Suppressor macrophage treated with lipopolysaccharide for 1 hour (primary cell): ENCODE measurements around the gene YTHDC1.
"Not testable (repeated sequence)": the region's sequence is repeated elsewhere in the genome, so short reads cannot be mapped to it uniquely, and the experiment has no call there.

ENCODE experiments used
- DNase-seq, 3 donors: peaks; one replicate each; pipeline ENCODE4 v3.0.0-alpha.2; 2020 to 2022

YTHDC1 gene

DNA sequence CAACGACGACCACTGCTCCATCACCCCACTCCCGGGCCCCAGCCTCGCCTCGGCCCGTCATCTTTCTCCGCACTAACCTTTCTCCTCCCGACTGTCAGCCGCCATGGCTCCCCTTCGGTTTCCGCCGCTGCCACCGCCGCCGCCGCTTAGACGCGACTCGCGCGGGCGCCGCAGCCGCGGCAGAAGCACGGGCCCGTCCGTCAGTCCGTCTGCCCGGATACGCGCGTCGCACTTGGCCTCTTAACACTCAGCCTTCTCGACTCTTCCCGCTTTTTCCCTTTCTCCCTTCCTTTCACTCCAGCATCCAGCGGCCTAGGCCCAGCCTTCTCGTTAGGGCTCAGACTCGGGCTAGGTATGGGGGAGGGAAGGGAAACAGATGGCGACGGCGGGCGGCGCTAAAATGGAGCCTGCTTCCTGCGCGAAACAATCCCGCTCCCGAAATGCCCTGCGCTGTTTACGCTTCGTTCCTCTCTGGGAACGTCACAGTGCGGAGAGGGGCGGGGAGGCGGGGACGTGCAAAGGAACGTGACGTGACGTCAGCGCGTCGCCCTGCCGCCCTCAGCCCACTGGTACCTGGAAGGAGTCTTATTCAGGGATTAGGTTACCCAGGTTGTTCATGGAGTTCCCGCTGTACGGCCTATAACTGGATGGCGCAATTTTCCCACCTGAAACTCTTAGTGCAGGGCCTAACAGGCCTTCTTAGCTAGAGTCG lies at the start of gene YTHDC1:
YTHDC1 (minus strand) TSS at position 442 of the 712 bp plus-strand sequence; CDS start at position 105, 337 bp downstream.
- DNase-seq = peak; percentile 95 to 97 (median 96)

DNA sequence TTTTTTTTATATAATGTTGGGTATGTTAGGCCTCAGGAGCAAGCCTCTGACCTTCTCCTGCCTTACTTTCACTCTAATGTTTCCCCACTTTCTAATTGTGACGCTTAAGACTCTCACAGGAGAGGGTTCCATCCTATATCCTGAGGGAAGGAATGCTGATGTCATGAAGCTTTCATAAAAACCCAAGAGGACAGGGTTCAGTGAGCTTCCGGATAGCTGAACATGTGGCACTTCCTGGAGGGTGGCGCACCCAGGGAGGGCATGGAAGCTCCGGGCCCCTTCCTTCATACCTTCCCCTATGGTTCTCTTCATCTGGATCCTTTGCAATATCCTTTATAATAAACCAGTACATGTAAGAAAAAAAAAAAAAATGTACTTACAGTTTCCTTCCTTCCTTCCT lies 49.4 kb upstream of the YTHDC1 start:
- DNase-seq = no peak

DNA sequence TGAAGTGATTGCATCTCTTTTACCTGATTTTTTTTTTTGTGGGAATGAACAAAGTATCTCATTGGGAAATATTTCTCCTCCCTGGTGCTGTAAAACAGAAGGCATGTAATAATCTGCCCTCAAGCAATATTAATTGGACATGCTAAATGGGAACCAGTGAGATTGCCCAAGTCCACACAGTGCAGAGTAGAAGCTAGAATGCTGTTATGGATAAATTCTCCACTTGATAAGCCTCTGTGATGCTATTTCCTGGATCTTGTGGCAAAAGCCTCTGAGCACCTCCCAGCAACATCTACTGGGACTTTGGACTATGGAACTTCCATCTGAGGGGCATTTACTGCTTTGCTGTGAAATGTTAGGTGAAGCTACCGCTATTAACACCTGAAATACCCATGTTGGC lies 46.9 kb upstream of the YTHDC1 start:
- no peak for DNase-seq

DNA sequence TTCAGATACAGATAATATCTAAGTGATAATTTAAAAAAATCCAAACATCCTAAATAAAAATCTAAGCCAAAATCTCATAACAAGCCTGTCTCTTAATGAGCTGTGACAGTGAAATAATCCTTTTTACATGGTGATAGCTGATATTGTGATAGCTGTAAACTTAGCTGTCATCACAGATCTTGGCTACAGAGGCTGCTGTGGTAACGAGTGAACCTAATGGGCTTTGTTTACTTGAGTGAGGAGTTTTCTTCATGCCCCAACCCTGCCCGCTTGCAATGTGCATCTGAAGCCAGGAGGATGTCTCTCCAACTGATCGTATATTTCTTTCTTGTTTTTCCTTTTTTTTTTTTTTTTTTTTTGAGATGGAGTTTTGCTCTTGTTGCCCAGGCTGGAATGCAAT lies 41.5 kb upstream of the YTHDC1 start:
- no peak for DNase-seq

DNA sequence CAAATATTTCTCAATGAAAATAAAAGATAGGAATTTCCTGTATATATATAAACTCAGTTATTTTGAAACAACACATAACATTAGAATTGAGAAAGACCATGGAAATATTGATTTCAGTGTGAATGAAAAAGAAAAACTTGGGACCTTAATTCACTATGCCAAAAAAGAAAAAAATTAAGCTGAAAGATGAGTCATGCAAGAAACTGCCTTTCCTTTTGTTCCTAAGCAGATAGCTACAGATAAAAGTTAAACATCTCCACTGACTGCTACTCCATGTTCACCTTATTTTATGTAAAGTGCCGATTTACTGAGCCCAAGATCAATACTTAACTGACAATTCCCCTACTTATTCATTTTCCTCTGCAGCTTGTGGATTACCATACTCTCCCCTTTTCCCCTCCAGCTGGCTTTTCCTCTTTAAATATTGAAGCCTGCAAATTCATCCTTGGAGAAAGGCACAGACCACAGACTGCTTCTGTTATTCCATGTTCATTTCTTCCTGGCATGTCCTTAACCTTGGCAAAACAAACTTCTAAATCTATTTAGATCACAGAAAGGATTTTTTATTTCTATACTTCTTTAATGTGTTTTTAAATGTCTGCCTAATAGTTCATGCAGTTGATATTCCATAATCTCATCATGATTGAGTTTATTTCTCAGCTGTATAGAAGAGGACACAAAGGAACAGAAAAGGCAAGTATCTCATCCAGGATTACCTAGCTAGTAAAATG lies 40.5 kb upstream of the YTHDC1 start:
- DNase-seq = no peak

DNA sequence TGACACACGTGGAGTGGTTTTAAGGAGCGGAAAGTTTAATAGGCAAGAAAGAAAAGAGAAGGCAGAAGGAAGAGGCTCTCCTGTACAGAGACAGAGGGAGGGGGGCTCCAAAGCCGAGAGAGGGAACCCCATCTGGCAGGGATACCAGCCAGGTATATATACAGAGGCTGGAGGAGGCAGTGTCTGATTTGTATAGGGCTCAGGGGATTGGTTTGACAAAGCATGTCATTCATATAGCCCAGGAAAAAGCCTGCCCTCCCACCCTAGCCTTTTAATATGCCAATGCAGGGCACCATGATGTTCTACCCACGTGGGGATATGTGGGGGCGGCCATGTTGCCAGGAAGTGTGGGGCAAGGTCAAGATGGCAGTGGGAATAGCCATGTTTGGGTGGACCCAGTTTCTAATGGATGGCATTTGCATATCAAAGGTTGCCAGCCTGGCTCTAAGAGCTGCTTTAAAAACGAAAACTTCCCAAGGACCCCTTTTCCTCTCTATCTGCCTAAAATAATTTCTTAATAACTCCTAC lies 39.6 kb upstream of the YTHDC1 start:
- not testable (repeated sequence) for DNase-seq

DNA sequence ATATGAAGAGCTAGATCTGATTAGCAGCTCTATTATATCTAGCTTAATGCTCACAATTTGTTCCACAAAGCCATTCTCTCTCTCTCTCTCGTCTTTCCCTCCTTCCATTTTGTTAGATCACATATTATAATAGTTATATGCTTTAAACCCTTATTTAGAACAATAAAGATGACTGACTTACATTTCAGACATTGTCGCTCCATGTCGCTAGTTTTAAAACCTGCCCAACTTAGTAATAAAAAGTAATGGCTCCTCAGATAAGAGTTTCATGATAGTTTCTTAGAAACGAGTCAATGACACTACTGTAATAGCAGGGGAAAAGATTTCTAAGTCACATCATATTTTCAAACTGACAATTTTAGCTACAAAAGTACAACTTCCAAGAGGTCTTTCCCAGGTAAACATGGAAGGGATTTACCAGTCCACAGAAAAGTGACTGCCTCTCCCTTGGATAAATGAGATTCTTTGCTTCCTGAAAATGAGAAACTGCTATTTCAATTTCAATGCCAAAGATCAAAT lies 38.5 kb upstream of the YTHDC1 start:
- no peak for DNase-seq

DNA sequence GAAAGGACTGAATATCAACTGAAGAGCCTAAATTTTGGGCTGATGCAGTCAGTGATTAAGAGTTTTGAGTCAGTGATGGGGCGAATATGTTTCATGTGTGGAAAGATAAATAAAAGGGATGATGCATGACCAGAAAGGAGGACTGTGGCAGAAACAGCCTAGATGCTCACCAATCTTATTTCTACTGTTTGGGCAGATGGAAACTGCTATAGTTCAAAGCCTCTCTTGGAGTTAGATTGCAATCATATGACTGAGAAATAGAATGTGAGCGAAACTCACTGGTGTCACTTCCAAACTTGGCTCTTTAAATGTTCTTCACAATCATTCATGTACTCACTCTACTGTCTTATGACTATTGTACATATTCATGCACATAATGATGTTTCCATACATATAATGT lies 35.4 kb upstream of the YTHDC1 start:
- DNase-seq = no peak

DNA sequence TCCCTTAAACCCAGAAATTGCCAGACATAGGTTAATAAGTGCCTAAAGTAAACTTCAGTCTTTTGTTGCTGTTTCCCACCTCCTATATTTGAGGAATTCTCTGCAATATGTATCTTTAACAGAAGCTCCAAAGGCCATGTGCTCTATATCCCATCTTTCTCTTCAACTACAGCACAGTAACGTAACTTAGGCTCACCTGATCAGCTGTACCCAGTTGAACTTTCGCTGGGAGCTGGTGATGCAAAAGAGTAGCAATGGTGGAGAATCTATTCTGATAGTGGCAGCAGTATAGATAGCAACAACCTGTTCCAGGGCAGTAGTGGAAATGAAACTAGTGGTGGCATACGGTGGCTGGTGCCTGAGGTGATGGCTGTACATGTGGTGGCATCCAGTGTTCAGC lies 33.2 kb upstream of the YTHDC1 start:
- no peak for DNase-seq

DNA sequence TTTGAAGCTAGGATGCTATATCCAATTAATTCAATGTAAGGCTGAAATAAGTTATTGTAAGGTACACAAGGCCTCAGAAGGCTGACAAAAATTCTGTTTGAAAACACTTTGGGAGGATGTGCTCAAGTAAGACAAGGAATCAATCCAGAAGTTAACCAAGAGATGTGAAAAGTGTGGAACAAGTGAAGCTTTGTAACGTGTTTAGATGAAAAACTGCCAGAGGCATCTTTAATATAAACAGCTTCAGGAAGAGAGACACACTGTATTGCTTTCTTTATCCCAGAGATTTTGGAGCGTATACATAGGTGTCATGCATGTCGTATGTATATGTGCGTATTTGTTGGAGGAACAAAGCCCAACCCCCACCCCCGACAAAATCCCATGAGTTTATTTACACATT lies 28.3 kb upstream of the YTHDC1 start:
- DNase-seq = no peak

DNA sequence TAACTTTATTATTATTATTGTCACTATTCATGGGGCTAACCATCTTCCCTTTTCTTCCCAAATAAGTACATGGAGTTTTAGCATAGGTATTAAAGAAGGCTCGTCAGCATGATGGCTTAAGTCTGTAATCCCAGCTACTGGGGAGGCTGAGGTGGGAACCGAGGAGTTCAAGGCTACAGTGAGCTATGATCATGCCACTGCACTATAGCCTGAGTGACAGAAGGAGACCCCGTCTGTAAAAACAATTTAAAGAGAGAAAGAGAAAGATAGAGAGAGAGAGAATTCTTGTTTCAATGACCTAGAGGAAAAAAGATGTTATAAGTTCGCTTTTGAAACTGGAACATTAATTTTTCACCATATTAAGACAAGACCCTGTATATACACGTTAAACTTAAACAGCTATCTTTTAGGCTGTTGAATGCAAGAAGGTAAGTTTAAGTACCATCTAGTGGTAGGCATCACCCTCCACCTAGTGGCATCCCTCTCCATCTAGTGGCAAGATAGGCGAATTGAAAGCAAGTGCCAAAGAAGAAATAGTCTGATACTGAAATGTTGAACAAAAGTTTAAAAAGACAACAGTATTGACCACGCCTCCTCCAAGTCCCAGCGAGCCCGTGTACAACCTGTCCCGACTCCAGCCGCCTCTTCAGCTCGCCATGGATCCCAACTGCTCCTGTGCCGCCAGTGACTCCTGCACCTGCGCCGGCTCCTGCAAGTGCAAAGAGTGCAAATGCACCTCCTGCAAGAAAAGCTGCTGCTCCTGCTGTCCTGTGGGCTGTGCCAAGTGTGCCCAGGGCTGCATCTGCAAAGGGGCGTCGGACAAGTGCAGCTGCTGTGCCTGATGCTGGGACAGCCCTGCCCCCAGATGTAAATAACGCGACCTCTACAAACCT lies 26.0 kb upstream of the YTHDC1 start:
- DNase-seq = peak; percentile 63 to 69 (median 67)

DNA sequence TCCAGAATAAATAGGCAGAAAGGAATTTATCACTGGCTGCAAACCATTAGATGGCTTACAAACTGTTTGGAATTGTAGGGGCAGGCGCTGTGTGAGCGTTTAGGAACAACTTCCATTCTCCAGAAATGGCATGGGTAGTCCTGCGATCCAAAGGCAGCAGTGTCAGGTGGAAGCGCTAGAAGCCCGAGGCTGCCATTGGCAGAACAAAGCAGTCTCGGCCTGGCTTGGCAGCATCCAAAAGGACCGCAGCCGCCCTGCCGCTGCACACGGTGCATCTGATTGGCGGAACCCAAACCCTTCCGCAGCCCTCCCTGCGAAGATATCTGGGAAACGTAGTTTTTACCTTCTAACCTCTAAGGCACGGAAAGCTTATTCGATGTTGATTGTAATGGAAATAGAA lies 23.6 kb upstream of the YTHDC1 start:
- peak; percentile 39 to 42 (median 41) for DNase-seq

DNA sequence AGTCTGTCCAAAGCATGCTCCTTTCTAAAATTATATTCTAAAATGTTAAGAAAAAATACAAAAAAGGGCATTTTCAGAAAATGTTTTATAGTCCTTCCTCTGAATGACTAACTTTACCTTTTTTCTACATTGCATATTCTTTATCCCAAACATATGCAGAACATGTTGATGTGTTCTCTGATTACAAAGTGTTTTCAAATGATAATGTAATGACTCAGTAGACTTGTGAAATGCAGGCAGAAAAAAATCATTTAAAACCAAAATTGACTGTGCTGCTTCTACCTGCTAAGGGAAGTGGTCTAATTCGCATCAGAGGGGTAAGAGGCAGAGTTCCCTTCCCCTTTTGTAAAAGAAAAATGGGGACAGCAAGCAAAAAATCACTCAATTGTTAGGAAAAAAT lies 22.7 kb upstream of the YTHDC1 start:
- DNase-seq = no peak

DNA sequence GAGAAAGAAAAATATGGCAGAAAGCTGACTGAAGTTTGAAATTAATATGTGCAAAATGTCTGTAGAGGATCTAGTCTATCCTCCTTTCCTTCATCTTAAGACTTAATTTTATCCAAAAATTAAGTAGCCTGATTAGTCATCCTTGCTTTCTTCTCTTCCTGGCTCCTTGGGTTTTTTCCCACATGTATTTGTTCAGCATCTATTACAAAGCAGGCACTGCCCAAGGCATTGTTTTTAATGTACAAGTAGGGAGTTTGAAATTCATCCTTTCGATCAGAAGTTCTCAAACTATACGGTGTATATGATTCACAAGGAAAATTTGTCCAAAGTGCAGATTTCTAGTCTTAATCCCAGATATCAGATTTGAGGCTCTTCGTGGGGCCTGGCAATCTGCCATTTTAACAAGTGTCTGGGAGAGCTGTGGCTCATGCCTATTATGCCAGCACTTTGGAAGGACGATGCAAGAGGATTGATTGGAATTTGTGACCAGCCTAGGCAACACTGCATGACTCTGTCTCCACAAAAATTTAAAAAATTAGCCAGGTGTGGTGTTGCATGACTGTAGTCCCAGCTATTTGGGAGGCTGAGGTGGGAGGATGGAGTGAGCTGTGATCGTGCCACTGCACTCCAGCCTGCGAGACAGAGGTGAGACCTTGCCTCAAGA lies 19.4 kb upstream of the YTHDC1 start:
- no peak for DNase-seq

DNA sequence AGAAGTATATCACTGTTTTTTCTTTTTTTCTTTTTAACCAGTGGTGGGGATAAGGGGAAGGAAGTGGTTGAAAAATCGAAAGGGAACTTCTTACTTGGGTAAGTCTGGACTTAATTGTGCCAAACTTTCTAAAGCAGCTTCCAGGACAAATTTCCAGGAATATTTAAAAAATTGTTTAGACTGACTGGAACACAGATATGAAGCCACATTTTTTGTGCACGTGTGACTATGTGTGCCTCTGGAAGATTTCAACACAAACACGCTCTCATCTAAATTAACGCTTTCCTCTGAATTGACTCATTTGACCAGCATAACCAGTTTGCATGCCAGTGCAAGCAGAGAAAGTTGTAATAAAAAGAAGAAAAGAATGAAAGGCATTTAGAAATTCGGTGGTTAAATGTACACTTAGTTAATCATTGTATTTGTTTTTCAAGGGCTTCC lies 18.8 kb upstream of the YTHDC1 start:
- DNase-seq = peak; percentile 30 to 59 (median 51)

DNA sequence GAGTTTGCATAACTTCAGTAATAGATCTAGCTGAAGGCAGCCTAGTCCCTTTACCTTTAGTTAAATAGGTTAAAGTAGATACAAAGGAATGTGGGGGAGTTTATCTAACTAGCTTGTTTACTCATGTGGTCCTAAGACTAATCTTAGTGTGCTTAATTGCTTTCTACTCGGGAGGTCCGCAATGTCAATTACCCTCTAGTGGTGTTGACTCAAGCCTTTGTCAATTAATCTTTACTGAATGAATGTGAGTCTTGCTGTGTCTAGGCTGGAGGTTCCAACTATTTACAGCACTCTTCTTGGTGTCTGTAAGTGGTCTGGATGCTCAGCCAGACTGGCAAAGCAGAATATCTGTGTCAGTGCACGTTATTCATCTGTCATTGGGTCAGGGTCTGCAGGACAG lies 17.9 kb upstream of the YTHDC1 start:
- no peak for DNase-seq

DNA sequence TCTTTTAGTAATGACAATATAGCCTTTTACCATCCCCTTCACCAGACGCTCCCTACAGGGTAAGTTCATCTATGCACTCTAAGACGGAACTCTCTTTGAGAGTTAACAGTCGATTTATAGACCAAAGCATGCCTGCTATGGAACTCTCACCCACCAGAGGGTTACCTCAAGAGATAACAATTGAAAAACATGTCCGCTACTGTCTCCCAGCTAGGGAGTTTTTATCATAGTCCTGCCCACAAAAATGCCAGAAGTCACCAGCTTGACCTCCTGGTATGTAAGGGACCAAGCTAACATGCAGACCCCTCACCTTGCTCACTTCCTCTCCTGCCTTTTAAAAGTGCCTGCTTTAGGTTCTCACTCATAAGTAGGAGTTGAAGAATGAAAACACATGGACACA lies 16.7 kb upstream of the YTHDC1 start:
- DNase-seq = no peak

DNA sequence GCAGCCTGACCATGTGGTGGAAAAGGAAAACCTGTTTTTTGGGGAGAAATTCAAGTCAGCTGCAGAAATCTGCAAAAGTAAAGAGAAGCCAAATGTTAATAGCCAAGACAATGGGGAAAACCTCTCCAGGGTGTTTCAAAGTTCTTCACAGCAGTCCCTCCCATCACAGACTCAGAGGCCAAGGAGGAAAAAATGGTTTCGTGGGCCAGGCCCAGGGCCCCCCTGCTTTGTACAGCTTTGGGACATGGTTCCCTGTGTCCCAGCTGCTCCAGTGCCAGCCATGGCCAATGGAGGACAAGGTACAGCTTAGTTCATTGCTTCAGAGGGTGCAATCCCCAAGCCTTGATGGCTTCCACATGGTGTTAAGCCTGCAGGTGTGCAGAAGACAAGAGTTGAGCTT lies 15.2 kb upstream of the YTHDC1 start:
- no peak for DNase-seq

DNA sequence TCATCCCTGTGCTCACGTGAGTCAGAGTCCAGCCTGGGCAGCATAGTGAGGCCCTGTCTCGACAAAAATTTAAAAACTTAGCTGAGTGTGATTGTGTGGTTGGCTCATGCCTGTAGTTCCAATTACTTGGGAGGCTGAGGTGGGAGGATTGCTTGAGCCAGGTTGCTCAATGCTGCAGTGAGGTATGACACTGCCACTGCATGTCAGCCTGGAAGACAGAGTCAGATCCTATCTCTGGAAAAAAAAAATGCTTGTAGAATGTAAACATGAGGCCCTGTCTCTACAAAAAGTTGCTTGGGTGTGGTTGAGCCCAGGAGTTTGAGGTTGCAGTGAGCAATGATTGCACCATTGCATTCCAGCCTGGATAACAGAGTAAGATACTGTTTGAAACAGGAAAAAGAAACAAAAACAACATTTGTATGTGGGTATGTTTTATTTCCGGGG lies 11.3 kb upstream of the YTHDC1 start:
- no peak for DNase-seq

DNA sequence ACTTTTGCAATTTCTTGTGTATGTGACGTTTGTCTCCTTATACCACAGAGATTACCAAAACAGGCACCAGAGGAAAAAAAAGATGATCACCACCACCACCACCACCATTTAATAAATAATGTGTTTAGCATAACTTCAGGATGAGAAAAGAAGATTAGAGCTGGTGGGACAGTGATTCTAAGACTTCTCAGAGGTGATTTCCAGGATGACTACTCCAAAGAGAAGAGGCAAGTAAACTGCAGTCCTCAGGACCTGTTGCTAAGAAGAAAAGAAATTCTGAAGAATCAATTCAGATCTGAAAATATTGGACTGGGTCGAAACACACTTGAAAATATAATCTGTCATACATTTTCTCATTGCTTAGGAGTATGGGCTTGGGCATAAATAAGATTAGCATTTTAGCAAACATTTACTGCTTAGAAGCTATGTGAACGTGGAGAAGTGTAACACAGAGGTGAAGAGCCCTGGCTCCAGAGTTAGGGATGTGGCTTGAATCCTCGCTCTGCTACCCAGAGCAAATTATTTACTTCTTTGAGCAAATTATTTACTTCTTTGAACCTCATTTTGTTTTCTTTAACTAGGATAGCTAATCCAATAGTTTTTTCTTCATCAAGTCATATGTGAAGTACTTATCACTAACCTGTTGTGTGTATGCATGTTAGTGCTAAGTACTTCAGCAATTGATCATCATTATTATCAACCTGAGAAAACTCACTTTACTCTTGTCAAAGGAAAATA lies 10.5 kb upstream of the YTHDC1 start:
- DNase-seq = no peak

DNA sequence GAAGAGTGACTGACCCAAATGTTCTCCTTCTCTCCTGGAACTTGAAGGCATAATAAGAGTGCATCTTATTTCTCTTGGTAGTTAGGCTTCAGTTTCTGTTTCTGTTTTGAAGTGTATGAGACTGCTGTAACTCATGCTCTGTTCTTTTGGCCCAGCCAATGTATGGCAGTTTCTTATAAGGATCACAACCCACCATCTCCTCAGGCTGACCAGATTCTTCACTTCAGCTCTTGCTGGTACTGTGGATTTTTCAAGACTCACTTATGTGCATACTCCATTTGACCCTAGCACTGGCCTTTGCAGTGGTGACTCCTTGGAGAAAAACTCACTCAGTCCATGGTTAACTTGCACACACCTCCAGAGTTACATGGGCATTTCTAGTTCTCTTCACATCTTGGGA lies 9.6 kb upstream of the YTHDC1 start:
- DNase-seq = no peak

DNA sequence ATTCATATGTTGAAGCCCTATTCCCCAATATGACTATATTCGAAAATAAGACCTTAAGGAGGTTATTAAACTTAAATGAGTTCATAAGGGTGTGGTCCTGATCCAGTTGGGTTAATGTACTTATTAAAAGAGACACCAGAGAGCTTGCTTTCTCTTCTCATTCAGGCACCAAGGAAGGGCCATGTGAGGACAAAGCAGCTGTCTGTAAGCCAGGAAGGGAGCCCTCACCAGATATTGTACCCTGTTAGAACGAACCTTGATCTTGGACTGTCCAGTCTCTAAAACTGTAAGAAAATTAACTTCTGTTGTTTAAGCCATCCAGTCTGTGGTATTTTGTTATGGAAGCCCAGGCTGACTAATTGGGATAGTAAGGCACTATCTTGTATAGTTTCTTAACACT lies 9.1 kb upstream of the YTHDC1 start:
- DNase-seq = no peak
